Chondrocyte (in vitro differentiated cells): ENCODE results near the gene FAM120A. TPM values are rescaled to one million over a fixed set of nuclear protein-coding genes. Genes with fewer than 3 reads are reported as not detected.

Experiments
- DNase-seq: peaks from one replicate; pipeline ENCODE4 v3.0.0; 2021; ENCODE audit warnings: mixed read lengths, low spot score
- H3K27ac Mint-ChIP-seq: one replicate; pipeline ENCODE4 v1.8.0; 2021; ENCODE audit warnings: mild to moderate bottlenecking, moderate library complexity, mixed read lengths; ENCODE audit not compliant: unreplicated experiment
- H3K27me3 Mint-ChIP-seq: 2 replicates; pipeline ENCODE4 v1.8.0; 2021; ENCODE audit warnings: low read depth, mixed read lengths
- H3K36me3 Mint-ChIP-seq: 2 replicates; pipeline ENCODE4 v1.8.0; 2021; ENCODE audit warnings: low read depth, mixed read lengths
- H3K4me1 Mint-ChIP-seq: 2 replicates; pipeline ENCODE4 v1.8.0; 2021; ENCODE audit warnings: low read depth, mild to moderate bottlenecking, mixed read lengths
- H3K4me3 Mint-ChIP-seq: one replicate; pipeline ENCODE4 v1.8.0; 2021; ENCODE audit warnings: mild to moderate bottlenecking, moderate library complexity, mixed read lengths; ENCODE audit not compliant: unreplicated experiment
- H3K9me3 Mint-ChIP-seq: 2 replicates; pipeline ENCODE4 v1.8.0; 2021; ENCODE audit warnings: low read depth, mixed read lengths
- CTCF ChIP-seq: fragments of 200-600 bp; sonication (generic); IDR thresholded peaks from 2 replicates; pipeline ENCODE4 v1.5.0; 2021; ENCODE audit warnings: antibody characterized with exemption, mild to moderate bottlenecking, moderate library complexity
- long read RNA-seq: library from polyadenylated mRNA; stranded (forward); transcript quantifications from one replicate; pipeline ENCODE4 v2.0.0, GENCODE V29; 2021
- total RNA-seq: library from RNA; stranded (reverse); gene quantifications from 3 replicates; pipeline ENCODE4 v1.2.1, GENCODE V29; 2021

Gene FAM120A, protein sequence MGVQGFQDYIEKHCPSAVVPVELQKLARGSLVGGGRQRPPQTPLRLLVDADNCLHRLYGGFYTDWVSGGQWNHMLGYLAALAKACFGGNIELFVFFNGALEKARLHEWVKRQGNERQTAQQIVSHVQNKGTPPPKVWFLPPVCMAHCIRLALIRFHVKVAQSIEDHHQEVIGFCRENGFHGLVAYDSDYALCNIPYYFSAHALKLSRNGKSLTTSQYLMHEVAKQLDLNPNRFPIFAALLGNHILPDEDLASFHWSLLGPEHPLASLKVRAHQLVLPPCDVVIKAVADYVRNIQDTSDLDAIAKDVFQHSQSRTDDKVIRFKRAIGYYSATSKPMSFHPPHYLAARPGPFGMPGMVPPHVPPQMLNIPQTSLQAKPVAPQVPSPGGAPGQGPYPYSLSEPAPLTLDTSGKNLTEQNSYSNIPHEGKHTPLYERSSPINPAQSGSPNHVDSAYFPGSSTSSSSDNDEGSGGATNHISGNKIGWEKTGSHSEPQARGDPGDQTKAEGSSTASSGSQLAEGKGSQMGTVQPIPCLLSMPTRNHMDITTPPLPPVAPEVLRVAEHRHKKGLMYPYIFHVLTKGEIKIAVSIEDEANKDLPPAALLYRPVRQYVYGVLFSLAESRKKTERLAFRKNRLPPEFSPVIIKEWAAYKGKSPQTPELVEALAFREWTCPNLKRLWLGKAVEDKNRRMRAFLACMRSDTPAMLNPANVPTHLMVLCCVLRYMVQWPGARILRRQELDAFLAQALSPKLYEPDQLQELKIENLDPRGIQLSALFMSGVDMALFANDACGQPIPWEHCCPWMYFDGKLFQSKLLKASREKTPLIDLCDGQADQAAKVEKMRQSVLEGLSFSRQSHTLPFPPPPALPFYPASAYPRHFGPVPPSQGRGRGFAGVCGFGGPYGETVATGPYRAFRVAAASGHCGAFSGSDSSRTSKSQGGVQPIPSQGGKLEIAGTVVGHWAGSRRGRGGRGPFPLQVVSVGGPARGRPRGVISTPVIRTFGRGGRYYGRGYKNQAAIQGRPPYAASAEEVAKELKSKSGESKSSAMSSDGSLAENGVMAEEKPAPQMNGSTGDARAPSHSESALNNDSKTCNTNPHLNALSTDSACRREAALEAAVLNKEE
- total RNA-seq = 89.9 to 123 TPM (median 93.0 TPM) in 3 replicates
- long read RNA-seq, full-length matches to known transcripts = 12 of 40 reads
- long read RNA-seq, partial matches to known transcripts = 23 of 40 reads
- long read RNA-seq, other reads (novel, unspliced or antisense) = 5 of 40 reads

DNA sequence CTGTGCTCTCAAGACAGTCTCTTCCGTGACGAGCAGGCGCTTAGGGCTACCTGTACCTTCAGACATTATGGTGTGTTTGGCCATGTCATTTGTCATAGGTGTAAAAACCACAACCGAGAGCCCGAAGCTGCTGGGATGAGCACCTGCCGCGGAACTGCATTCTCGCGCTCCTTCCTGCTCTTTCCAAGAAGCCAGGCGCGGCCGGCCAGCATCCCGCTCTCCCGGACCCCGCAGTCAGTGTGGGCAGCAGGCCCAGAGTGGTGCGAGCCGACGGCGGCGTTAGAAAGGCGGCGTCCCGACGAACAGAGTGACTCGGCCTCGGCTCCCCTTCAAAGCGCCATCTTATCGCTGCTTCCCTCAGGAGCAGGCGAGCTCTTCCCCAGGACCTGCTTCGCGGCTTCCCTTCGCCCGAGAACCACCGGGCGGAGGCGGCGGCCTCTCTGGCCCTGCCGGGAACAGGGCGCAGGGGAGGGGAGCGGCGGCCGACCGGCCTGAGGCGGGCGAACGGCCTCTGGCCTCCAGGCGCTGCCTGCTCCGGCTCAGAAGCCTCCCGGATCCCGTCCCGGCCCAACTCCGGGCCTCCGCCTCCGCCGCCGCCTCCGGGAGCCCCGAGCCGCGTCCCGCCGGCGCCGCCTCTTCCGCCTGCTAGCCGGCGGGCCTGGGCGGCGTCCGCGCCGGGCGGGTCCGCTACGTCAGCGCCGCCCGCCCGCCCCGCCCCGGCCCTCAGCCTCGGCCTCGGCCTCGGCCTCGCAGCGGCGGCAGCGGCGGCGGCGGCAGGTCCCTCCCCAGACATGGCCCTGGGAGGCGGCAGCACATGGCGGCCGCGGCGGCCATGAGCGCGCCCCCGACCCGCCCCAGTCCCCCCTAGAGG lies at the start of gene FAM120A:
Gene FAM120A, plus strand, starts transcription at position 741 of the 871 bp plus-strand sequence. CDS start 231 bp downstream, outside the sequence.
- Mint-ChIP-seq H3K27me3 (no peaks in the 10 kb centered on the region), H3K36me3 (peaks cover 17% of the 10 kb centered on the region), H3K9me3 (no peaks in the 10 kb centered on the region), H3K4me3 (peak within 1 kb of the TSS; percentile 94), H3K27ac (peak within 1 kb of the TSS; percentile 96), H3K4me1 (peaks cover 32% of the 10 kb centered on the region)
- TF ChIP-seq CTCF = peak; percentile 8
- DNase-seq = peak; percentile 85

DNA sequence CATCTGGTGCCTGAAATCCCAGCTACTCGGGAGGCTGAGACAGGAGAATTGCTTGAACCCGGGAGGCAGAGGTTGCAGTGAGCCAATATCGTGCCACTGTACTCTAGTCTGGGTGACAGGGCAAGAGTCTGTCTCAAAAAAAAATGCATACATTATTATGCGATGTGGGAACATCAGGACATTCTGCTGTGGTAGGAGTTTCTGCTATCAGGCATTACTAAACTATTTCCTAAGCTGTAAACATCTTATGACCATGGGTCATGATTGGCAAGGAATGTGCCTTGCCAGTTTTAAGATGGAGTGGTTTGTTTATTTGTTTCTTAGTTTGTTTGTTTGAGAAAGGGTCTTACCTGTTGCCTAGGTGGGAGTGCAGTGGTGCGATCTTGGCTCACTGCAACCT lies 45.1 kb upstream of the FAM120A start:
- no peaks in the 10 kb centered on the region for H3K9me3 Mint-ChIP-seq
- peaks cover 35% of the 10 kb centered on the region for H3K27me3 Mint-ChIP-seq
- H3K36me3 Mint-ChIP-seq = no peaks in the 10 kb centered on the region
- no peak overlapping the region for H3K4me3 Mint-ChIP-seq
- H3K4me1 Mint-ChIP-seq = no peaks in the 10 kb centered on the region
- DNase-seq = no peak
- no peak overlapping the region for H3K27ac Mint-ChIP-seq
- TF ChIP-seq CTCF = no peak

GRCh38 chr9:93413530-93413929 lies 38.0 kb upstream of the FAM120A start:
- DNase-seq = no peak
- H3K27ac Mint-ChIP-seq = no peak overlapping the region
- H3K36me3 Mint-ChIP-seq = no peaks in the 10 kb centered on the region
- H3K4me1 Mint-ChIP-seq = no peaks in the 10 kb centered on the region
- no peak overlapping the region for H3K4me3 Mint-ChIP-seq
- peaks cover 44% of the 10 kb centered on the region for H3K27me3 Mint-ChIP-seq
- TF ChIP-seq CTCF = no peak
- H3K9me3 Mint-ChIP-seq = peaks cover 9% of the 10 kb centered on the region

- peaks cover 16% of the 10 kb centered on the region for H3K9me3 Mint-ChIP-seq
- H3K4me1 Mint-ChIP-seq = no peaks in the 10 kb centered on the region
- peaks cover 4% of the 10 kb centered on the region for H3K36me3 Mint-ChIP-seq
- H3K27ac Mint-ChIP-seq = no peak overlapping the region
- H3K27me3 Mint-ChIP-seq = peaks cover 34% of the 10 kb centered on the region
- no peak for TF ChIP-seq CTCF
- H3K4me3 Mint-ChIP-seq = no peak overlapping the region
- no peak for DNase-seq
Observed at GRCh38 chr9:93415176-93415690, 36.3 kb upstream of the FAM120A start.
